A673 (cell line): ENCODE results near the gene OTUD6A. TPM values are rescaled to one million over a fixed set of nuclear protein-coding genes. Genes with fewer than 3 reads are reported as not detected.

Source experiments
- BruUV-seq: library from RNA; stranded (reverse); fragments of 400-500 nt; replicated peaks from 2 replicates; lab custom pipeline; 2021; lab: Mats Ljungman, UMichigan
- CTCF ChIA-PET: fragments of 300-600 bp; sonication (Branson Sonifier 250); formaldehyde crosslinking; loops from one replicate; lab custom pipeline; 2022; ENCODE audit warnings: antibody characterized with exemption; lab: Charles Lee
- POLR2A ChIA-PET: fragments of 300-600 bp; sonication (Branson Sonifier 250); formaldehyde crosslinking; loops from one replicate; lab custom pipeline; 2022; ENCODE audit warnings: antibody characterized with exemption; ENCODE audit not compliant: low non-redundant PET; lab: Charles Lee
- DNase-seq: peaks from one replicate; pipeline ENCODE4 v3.0.0-alpha.2; 2015; ENCODE audit warnings: low spot score
- H3K27ac ChIP-seq: fragments of 200-600 bp; sonication (generic); 2 replicates; pipeline ENCODE4 v1.5.1; 2016; ENCODE audit warnings: mixed run types, low read depth, mild to moderate bottlenecking, mixed read lengths, antibody characterized with exemption, low read length; ENCODE audit not compliant: poor library complexity, severe bottlenecking
- H3K27me3 ChIP-seq: fragments of 200-600 bp; sonication (generic); replicated peaks from 2 replicates; pipeline ENCODE4 v1.6.1; 2017; ENCODE audit warnings: mixed run types, low read depth, mild to moderate bottlenecking, mixed read lengths, antibody characterized with exemption, low read length; ENCODE audit not compliant: insufficient read depth, poor library complexity
- H3K36me3 ChIP-seq: fragments of 200-600 bp; sonication (generic); 2 replicates; pipeline ENCODE4 v1.6.1; 2016; ENCODE audit warnings: mixed run types, mild to moderate bottlenecking, mixed read lengths, antibody characterized with exemption, low read length; ENCODE audit not compliant: insufficient read depth, poor library complexity, severe bottlenecking
- H3K4me1 ChIP-seq: fragments of 200-600 bp; sonication (generic); 2 replicates; pipeline ENCODE4 v1.6.1; 2017; ENCODE audit warnings: mixed run types, mild to moderate bottlenecking, mixed read lengths, antibody characterized with exemption, low read length; ENCODE audit not compliant: insufficient read depth, poor library complexity, severe bottlenecking
- H3K4me3 ChIP-seq: fragments of 200-600 bp; sonication (generic); 2 replicates; pipeline ENCODE4 v1.5.1; 2016; ENCODE audit warnings: low read depth, mixed run types, mild to moderate bottlenecking, mixed read lengths, low read length; ENCODE audit not compliant: poor library complexity, severe bottlenecking
- H3K9me3 ChIP-seq: fragments of 200-600 bp; sonication (generic); 2 replicates; pipeline ENCODE4 v1.6.1; 2016; ENCODE audit warnings: mixed run types, low read depth, mild to moderate bottlenecking, mixed read lengths, antibody characterized with exemption, low read length; ENCODE audit not compliant: poor library complexity, severe bottlenecking
- CTCF ChIP-seq: fragments of 300-800, 200-600 bp; sonication (generic); conservative IDR thresholded peaks from 2 replicates; pipeline ENCODE4 v1.5.1; 2017; ENCODE audit warnings: low read depth, mild to moderate bottlenecking, antibody characterized with exemption, low read length, moderate library complexity, mixed read lengths
- EZH2 ChIP-seq: fragments of 200-600 bp; sonication (generic); IDR thresholded peaks from 2 replicates; pipeline ENCODE4 v1.6.1; 2017; ENCODE audit warnings: borderline replicate concordance, low read depth, mild to moderate bottlenecking, mixed read lengths, antibody characterized with exemption, low read length; ENCODE audit not compliant: poor library complexity, severe bottlenecking
- intact Hi-C: fragments of 100-400 bp; cut with micrococcal nuclease; formaldehyde crosslinking; loops from one replicate; pipeline ENCODE4 v1.10.0; 2022; ENCODE audit not compliant: unreplicated experiment
- total RNA-seq: library from RNA; stranded (reverse); gene quantifications from 2 replicates; pipeline ENCODE4 v1.2.3, GENCODE V29; 2021

OTUD6A gene
- total RNA-seq, 1 experiment from 2014 or later = not detected

- POLR2A ChIA-PET = no interaction called here
- intact Hi-C loops = no loop called here
- no peak for TF ChIP-seq EZH2
- TF ChIP-seq CTCF = no peak
- Histone ChIP-seq H3K27ac (no peak overlapping the region), H3K9me3 (no peaks in the 10 kb centered on the region), H3K4me3 (no peak overlapping the region), H3K27me3 (no peaks in the 10 kb centered on the region), H3K36me3 (no peaks in the 10 kb centered on the region), H3K4me1 (no peaks in the 10 kb centered on the region)
- CTCF ChIA-PET = no interaction called here
- BruUV-seq = no TSS peak
- no peak for DNase-seq
These were observed 18.6 kb upstream of the OTUD6A start for GRCh38 chrX:70043685-70044084.

- intact Hi-C loops = no loop called here
- DNase-seq = no peak
- ChIA-PET POLR2A (no interaction called here), CTCF (no interaction called here)
- H3K27ac ChIP-seq = no peak overlapping the region
- no peaks in the 10 kb centered on the region for H3K27me3 ChIP-seq
- H3K4me3 ChIP-seq = no peak overlapping the region
- no TSS peak for BruUV-seq
- TF ChIP-seq CTCF (no peak), EZH2 (no peak)
- no peaks in the 10 kb centered on the region for H3K9me3 ChIP-seq
- H3K36me3 ChIP-seq = no peaks in the 10 kb centered on the region
- H3K4me1 ChIP-seq = no peaks in the 10 kb centered on the region
These were observed 17.6 kb upstream of the OTUD6A start for GRCh38 chrX:70044541-70045245.

- H3K36me3 ChIP-seq = no peaks in the 10 kb centered on the region
- no peak overlapping the region for H3K4me3 ChIP-seq
- BruUV-seq = no TSS peak
- no peaks in the 10 kb centered on the region for H3K27me3 ChIP-seq
- no peaks in the 10 kb centered on the region for H3K4me1 ChIP-seq
- TF ChIP-seq EZH2 = no peak
- TF ChIP-seq CTCF = no peak
- no peak for DNase-seq
- H3K9me3 ChIP-seq = no peaks in the 10 kb centered on the region
- ChIA-PET POLR2A (no interaction called here), CTCF (no interaction called here)
- H3K27ac ChIP-seq = no peak overlapping the region
- intact Hi-C loops = no loop called here
These were observed 15.3 kb upstream of the OTUD6A start for GRCh38 chrX:70046978-70047377.
